ENCODE results near the gene PAX5. TPM values are rescaled to one million over a fixed set of nuclear protein-coding genes. Genes with fewer than 3 reads are reported as not detected.

The PAX5 gene
- total and polyA plus RNA-seq, 2 of the 13 experiments (the other 11 are each of a cell fraction or from before 2014, with no cell fraction given): not detected

- Histone ChIP-seq H3K4me1 (ENCODE audit: insufficient read depth, low read length) (peaks cover 47% of the 10 kb centered on the region), H3K36me3 (replicated peaks in 1 of 2; ENCODE audit: control insufficient read depth in 1 of 2, insufficient read depth in 2 of 2, low read length in 2 of 2) (no peaks in the 10 kb centered on the region), H3K27me3 (ENCODE audit: control insufficient read depth in 1 of 2, insufficient read depth in 2 of 2, low read length in 2 of 2) (peaks cover 4 to 19% of the 10 kb centered on the region in 2 experiments; a peak in 2 of 5 replicates), H4K20me1 (ENCODE audit: insufficient read depth, low read length) (0 out of 2 replicates have a peak, but pooled peaks cover 2% of the 10 kb centered on the region), H3K79me2 (ENCODE audit: insufficient read depth, low read length) (no peaks in the 10 kb centered on the region), H2AFZ (ENCODE audit: low read length) (no peak overlapping the region), H3K9me3 (ENCODE audit: low read length) (no peaks in the 10 kb centered on the region), H3K9ac (ENCODE audit: insufficient read depth, low read depth, low read length) (no peak overlapping the region), H3K4me2 (ENCODE audit: low read depth, low read length) (no peak overlapping the region), H3K27ac (ENCODE audit: extremely low read length, insufficient read depth, low read length) (no peak overlapping the region), H3K4me3 (replicated peaks in 1 of 3; ENCODE audit: insufficient read depth in 1 of 3, low read depth in 2 of 3, low read length in 3 of 3) (no peak overlapping the region)
- DNase-seq (ENCODE audit: low spot score): no peak
- 61% methylated on average over 15 of the region's 17 CpGs for WGBS (ENCODE audit: low lambda C conversion rate)
- POLR2A ChIA-PET: no interaction called here
- in situ Hi-C loops (cut with HindIII; ENCODE audit: extremely low pct_ligation_motif_present, low pct_unique_long_range_greater_than_20kb) (no loop called here), intact Hi-C loops (cut with micrococcal nuclease; ENCODE audit: unreplicated experiment) (no loop called here)
- TF ChIP-seq ZNF740 (CRISPR knock-in tag; IDR thresholded peaks at IDR 0.05) (no peak), ZFP91 (CRISPR knock-in tag; IDR thresholded peaks at IDR 0.05; ENCODE audit: borderline replicate concordance) (no peak)
- CTCF ChIA-PET (ENCODE audit: low intra/inter-chr PET ratio, low total read pairs): no interaction called here
- no peak for FAIRE-seq
- no TSS peak for BruUV-seq (replicated peaks)
- no peak for ATAC-seq
Measured at GRCh38 chr9:36837431-36838405, 196.3 kb downstream of the PAX5 start.

GRCh38 chr9:36836486-36836885, 197.6 kb downstream of the PAX5 start:
- Histone ChIP-seq H3K4me1 (ENCODE audit: insufficient read depth, low read length) (peaks cover 47% of the 10 kb centered on the region), H4K20me1 (ENCODE audit: insufficient read depth, low read length) (0 out of 2 replicates have a peak, but pooled peaks cover 2% of the 10 kb centered on the region), H3K4me2 (ENCODE audit: low read depth, low read length) (no peak overlapping the region), H3K4me3 (replicated peaks in 1 of 3; ENCODE audit: insufficient read depth in 1 of 3, low read depth in 2 of 3, low read length in 3 of 3) (no peak overlapping the region), H3K9me3 (ENCODE audit: low read length) (no peaks in the 10 kb centered on the region), H3K79me2 (ENCODE audit: insufficient read depth, low read length) (no peaks in the 10 kb centered on the region), H3K36me3 (replicated peaks in 1 of 2; ENCODE audit: control insufficient read depth in 1 of 2, insufficient read depth in 2 of 2, low read length in 2 of 2) (no peaks in the 10 kb centered on the region), H3K9ac (ENCODE audit: insufficient read depth, low read depth, low read length) (no peak overlapping the region), H3K27me3 (ENCODE audit: control insufficient read depth in 1 of 2, insufficient read depth in 2 of 2, low read length in 2 of 2) (peaks cover 2 to 17% of the 10 kb centered on the region in 2 experiments; a peak in 1 of 5 replicates), H2AFZ (ENCODE audit: low read length) (no peak overlapping the region), H3K27ac (ENCODE audit: extremely low read length, insufficient read depth, low read length) (no peak overlapping the region)
- in situ Hi-C loops (cut with HindIII; ENCODE audit: extremely low pct_ligation_motif_present, low pct_unique_long_range_greater_than_20kb): no loop called here
- CTCF ChIA-PET (ENCODE audit: low intra/inter-chr PET ratio, low total read pairs): no interaction called here
- POLR2A ChIA-PET: no interaction called here
- WGBS (ENCODE audit: low lambda C conversion rate): 43% methylated on average over 2 of the region's 7 CpGs
- FAIRE-seq (no peak), ATAC-seq (no peak), DNase-seq (ENCODE audit: low spot score) (no peak)
- no TSS peak for BruUV-seq (replicated peaks)
- intact Hi-C loops (cut with micrococcal nuclease; ENCODE audit: unreplicated experiment): no loop called here
- TF ChIP-seq STAG1 (CRISPR knock-in tag; IDR thresholded peaks at IDR 0.05): no peak
- TF ChIP-seq ZNF326 (CRISPR knock-in tag; IDR thresholded peaks at IDR 0.05; ENCODE audit: borderline replicate concordance): no peak
- TF ChIP-seq SNRNP70 (IDR thresholded peaks at IDR 0.05; ENCODE audit: low read depth, low read length): no peak
- no peak for TF ChIP-seq NFRKB (IDR thresholded peaks at IDR 0.05)
- TF ChIP-seq ZNF547 (CRISPR knock-in tag; IDR thresholded peaks at IDR 0.05): no peak
- no peak for TF ChIP-seq IRX3 (CRISPR knock-in tag; IDR thresholded peaks at IDR 0.05; ENCODE audit: borderline replicate concordance, low read depth)
- TF ChIP-seq ZNF10 (CRISPR knock-in tag; IDR thresholded peaks at IDR 0.05; ENCODE audit: borderline replicate concordance, low read depth): no peak
- no peak for TF ChIP-seq MIER3 (CRISPR knock-in tag; IDR thresholded peaks at IDR 0.05; ENCODE audit: borderline replicate concordance)
- TF ChIP-seq IRF9 (CRISPR knock-in tag; IDR thresholded peaks at IDR 0.05; ENCODE audit: borderline replicate concordance): no peak
- TF ChIP-seq NCOR1 (IDR thresholded peaks at IDR 0.05; ENCODE audit: borderline replicate concordance, low read length): no peak
- no peak for TF ChIP-seq ISX (CRISPR knock-in tag; conservative IDR thresholded peaks at IDR 0.05)
- no peak for TF ChIP-seq TBP (CRISPR knock-in tag; IDR thresholded peaks at IDR 0.05)
- no peak for TF ChIP-seq ZFYVE20 (CRISPR knock-in tag; IDR thresholded peaks at IDR 0.05; ENCODE audit: borderline replicate concordance, low read depth)

Data from HepG2 (cell line).